ENCODE results near the gene HSD17B14.

The HSD17B14 gene

DNA sequence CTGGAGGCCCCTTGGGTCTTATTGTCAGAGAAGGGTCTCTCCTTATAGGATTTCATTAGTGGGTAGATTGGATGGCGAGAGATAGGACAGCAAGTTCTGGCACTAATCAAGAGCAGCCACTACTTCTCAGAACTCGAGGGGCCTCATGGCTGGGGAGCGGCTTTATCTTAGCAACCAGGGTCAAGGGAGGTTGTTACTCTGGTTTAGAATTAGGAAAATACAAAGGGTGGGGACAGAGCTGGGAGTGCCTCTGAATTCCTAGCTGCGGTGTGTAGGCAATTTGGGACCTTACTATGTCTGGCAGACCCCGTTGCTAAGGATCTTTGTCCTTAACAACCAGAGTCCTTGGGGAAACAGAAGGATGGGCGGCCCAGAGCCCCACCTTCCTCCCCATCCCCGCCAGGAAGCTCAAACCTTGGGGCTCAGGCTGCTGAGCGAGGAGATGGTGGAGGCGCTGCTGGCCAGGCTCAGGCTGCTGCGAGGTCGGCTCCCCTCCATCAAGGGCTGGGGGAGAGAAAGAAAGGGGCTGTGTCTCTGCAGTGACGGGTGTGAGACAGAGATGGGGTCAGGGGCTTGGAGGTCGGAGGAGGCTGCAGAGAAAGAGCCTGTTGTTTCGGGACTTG, 30.9 kb upstream of the HSD17B14 start:
- CTCF ChIA-PET, result interaction anchor here (1.0 to 4.7 kb wide), 3 partner anchors 13 to 72 kb away, joined by 3 to 24 read pairs (median 7); no protein-coding TSS in a partner anchor
- POLR2A ChIA-PET, result no interaction called here
- no peak for DNase-seq (ENCODE audit: extremely low spot score)
- TF ChIP-seq, protein P1, sequence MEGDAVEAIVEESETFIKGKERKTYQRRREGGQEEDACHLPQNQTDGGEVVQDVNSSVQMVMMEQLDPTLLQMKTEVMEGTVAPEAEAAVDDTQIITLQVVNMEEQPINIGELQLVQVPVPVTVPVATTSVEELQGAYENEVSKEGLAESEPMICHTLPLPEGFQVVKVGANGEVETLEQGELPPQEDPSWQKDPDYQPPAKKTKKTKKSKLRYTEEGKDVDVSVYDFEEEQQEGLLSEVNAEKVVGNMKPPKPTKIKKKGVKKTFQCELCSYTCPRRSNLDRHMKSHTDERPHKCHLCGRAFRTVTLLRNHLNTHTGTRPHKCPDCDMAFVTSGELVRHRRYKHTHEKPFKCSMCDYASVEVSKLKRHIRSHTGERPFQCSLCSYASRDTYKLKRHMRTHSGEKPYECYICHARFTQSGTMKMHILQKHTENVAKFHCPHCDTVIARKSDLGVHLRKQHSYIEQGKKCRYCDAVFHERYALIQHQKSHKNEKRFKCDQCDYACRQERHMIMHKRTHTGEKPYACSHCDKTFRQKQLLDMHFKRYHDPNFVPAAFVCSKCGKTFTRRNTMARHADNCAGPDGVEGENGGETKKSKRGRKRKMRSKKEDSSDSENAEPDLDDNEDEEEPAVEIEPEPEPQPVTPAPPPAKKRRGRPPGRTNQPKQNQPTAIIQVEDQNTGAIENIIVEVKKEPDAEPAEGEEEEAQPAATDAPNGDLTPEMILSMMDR (IDR thresholded peaks at IDR 0.05; ENCODE audit: control extremely low read depth, extremely low read depth, low read depth, missing control alignments), result no peak

DNA sequence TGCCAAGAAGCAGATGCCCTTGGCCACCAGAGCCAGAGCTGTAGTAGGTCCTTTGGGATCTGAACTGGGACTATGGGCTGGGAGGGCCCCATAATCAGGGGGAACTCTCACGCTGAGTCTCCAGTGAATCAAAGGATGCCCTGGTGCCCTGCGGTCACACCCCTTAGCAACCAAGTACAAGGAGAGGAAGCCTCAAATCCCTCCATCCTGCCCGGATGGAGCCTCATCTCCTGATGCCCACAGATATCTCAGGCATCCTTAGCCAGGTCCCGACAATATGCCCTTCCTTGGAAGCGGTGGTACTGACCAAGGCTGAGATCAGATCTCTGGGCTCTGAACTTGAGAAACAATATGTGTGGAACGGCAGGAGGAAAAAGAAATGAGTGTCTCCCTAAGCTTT, 30.4 kb upstream of the HSD17B14 start:
- ChIA-PET CTCF (interaction anchor here (1.0 to 4.7 kb wide), 4 partner anchors 12 to 104 kb away, joined by 3 to 24 read pairs (median 5); no protein-coding TSS in a partner anchor), POLR2A (no interaction called here)

DNA sequence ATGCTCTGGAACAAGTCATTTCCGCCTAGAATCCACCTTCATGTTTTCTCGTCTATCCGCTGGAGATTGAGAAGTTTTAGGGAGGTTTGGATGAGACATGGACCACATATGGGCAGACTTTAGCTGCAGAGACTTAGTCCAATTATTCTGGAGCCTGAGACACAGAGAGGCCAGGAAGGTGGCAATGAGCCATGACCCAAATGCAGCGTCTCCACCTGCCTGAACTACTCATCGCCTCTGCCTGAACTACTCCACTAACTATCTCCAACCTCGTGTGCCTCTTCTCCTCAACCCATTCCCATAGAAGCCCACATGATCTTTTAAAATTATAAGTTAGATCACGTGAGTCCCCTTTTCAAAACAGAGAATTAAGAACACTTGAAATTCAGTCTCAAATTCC, 26.5 kb upstream of the HSD17B14 start:
- no peak for DNase-seq (ENCODE audit: extremely low spot score)
- POLR2A ChIA-PET, result no interaction called here
- CTCF ChIA-PET, result interaction anchor here (1.6 kb wide), 2 partner anchors 20 to 74 kb away, joined by 4 to 7 read pairs; no protein-coding TSS in a partner anchor
- TF ChIP-seq, protein P1 (IDR thresholded peaks at IDR 0.05; ENCODE audit: control extremely low read depth, extremely low read depth, low read depth, missing control alignments), result no peak

More for the DNA sequence above, 30.4 kb upstream of the HSD17B14 start:
- DNase-seq (ENCODE audit: extremely low spot score), result no peak
- TF ChIP-seq, protein P1 (IDR thresholded peaks at IDR 0.05; ENCODE audit: control extremely low read depth, extremely low read depth, low read depth, missing control alignments), result no peak

DNA sequence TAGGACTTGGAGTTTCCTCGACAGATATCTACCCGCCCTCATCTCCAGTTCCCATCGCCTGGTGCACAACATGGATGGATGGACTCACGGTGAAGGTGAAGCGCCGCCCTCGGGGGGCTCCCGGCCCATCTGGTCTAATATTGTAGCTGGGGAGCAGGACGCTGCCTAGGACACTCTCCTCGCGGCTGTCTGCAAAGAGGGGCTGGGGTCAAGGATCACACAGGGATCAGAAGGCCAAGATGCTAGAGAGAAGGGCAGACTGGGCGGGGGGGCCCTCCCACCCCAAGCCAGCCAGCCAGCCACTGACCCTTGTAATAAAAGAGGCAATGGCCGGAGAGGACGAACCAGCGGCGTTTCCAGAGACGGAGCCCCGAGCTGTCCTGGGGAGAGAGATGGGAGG, 25.0 kb upstream of the HSD17B14 start:
- ChIA-PET CTCF (interaction anchor here (1.6 kb wide), 2 partner anchors 19 to 73 kb away, joined by 4 to 7 read pairs; no protein-coding TSS in a partner anchor), POLR2A (interaction anchor here (1.0 to 1.1 kb wide), 2 partner anchors 11 to 35 kb away, joined by 3 read pairs; partner anchors contain the start of gene PPP1R15A)
- no peak for DNase-seq (ENCODE audit: extremely low spot score)
- TF ChIP-seq, protein P1 (IDR thresholded peaks at IDR 0.05; ENCODE audit: control extremely low read depth, extremely low read depth, low read depth, missing control alignments), result no peak

DNA sequence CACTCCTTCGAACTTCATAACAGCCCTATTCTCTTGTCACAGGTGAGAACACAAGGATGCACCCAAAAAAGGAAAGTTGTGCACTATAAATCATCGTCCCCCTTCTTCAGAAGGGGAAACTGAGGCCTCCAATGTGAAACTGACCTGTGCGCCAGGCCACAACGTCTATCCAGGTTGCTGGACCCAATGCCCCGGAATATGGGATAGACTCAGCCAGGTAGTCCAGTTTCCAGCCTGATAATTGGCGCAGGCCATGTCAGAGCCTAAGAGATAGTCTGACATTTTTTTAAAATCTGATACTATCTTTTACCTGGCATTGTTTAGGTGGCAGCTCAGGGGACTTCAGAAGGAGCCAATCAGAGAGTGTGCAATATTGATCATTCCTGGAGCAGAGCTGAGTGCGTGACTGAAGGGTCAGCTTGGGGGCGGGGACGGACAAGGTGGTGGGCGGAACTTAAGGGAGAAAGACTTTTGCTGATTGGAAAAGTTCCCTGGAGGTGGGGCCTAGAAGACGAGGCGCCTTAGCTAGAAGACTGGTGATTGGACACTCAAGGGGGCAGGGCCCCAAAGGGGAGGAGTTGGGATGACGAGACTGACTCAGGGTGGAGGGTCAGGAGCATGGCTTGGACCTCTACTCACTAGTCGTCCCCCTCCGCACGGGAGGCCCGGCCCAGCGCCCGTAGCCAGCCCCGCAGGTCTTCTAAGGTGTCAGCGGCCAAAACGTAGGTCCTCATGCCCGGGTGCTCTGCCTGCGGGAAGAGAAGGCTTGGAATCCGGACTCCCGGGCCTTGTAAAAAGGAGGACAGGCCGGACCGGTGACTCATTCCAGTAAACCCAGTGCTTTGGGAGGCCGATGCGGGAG, 23.7 kb upstream of the HSD17B14 start:
- peak; percentile 56 for DNase-seq (ENCODE audit: extremely low spot score)
- TF ChIP-seq, protein P1 (IDR thresholded peaks at IDR 0.05; ENCODE audit: control extremely low read depth, extremely low read depth, low read depth, missing control alignments), result no peak
- ChIA-PET POLR2A (interaction anchor here (1.1 kb wide), 1 partner anchor 15 kb away, joined by 3 read pairs; no protein-coding TSS in a partner anchor), CTCF (interaction anchor here (0.7 to 1.2 kb wide), 2 partner anchors 16 to 133 kb away, joined by 3 to 4 read pairs; partner anchors contain the start of genes GYS1 and RUVBL2)
